Stimulated activated CD8-positive, alpha-beta memory T cell treated with anti-CD3 and anti-CD28 coated beads, Interleukin-2, amount 100 ng/mL, for 1 hour (primary cell): Measurements from ENCODE around the gene CHCHD3.

Experiments
- DNase-seq, 2 donors: peaks; one replicate each; pipeline ENCODE4 v3.0.0-alpha.2; 2020; ENCODE audit warnings: low read depth in 2 of 2

Gene CHCHD3

DNA sequence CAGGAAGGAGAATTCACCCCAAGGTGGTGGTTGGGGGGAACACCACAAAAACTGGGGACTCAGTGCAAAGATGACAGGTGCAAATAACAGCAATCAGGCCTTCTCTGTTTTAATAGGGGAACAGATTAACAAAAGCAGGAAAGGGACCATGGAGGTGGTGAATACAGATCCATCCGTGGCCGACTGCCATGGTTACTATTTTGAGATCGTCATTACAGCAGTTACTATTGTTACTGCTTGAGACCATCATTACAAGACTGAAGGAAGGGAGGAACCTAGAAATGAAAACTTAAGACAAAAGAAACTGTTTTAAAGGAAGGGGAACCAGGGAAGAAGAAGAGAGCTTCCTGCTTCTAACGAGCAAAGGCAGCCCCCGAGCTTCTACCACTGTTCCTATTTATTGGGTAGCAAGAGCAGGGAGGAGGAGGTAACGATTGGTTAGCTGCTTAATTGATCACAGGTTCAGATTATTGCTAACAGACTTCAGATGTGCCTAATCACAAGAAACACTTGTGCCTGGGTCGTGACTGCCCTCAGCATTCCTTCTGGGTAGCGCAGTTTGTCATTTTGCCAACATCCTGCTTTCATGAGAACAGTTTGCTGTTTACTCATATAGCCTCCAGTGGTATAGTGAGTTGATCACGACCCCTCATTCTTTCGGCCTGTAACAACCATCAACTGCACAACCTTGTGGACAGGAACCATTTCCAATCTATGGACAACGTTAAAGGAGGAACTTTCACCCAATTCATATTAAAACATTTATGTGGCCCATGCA, 216.3 kb downstream of the CHCHD3 start:
- DNase-seq, result no peak

DNA sequence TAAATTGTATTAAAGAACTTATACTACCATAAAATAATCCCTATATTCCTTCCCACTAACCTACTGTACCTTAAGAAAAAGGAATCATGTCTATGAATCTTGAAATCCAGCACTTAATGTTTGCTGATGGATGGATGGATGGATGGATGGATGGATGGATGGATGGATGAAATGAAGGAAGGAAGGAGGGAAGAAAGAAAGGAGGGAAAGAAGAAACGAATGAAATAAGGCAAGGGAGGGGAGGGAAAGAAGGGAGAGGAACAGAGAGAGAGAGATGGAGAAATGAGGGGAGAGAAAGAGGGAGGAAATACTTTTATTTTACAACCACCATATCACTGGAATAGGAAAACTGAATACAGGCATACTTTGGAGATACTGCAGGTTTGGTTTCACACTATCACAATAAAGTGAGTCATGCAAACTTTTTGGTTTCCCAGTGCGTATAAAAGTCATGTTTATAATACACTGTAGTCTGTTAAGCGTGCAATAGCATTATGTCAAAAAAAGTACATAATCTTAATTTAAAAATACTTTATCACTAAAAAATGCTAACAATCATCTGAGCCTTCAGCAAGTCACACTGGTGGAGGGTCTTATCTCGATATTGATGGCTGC, 219.8 kb downstream of the CHCHD3 start:
- no peak for DNase-seq

DNA sequence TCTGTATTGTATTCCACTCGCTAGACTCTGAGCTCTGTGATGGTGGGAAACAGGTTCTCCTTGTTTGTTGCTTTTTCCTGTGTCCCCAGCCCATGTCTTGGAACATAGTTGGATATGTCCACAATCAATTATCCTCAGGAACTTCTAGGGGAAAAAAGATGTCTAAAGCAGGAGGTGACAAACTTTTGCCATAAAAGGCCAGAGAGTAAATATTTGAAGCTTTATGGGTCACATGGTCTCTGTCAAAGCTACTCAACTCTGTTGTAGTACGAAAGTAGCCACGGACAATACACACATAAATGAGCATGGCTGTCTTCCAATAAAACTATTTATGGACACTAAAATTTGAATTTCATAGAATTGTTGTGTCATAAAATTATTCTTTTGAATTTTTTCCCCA, 220.5 kb downstream of the CHCHD3 start:
- DNase-seq, result no peak

DNA sequence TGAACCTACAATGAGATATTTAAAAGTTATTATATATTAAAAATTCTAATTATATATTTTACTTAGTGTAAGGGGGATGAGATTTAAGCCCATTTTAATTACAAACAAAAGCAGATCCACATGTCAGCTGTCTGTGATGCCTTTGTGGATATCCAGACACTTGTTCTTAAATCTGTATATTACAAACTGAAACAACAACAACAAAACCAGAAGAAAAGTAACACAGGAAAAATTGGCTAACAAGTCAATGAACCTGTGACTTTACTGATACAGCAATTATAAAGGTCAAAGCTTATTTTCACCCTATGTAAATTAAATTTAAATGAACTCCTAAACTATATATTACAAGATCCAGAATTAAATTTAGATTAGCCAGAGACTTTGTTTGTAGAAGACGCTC, 222.7 kb downstream of the CHCHD3 start:
- DNase-seq, result no peak

DNA sequence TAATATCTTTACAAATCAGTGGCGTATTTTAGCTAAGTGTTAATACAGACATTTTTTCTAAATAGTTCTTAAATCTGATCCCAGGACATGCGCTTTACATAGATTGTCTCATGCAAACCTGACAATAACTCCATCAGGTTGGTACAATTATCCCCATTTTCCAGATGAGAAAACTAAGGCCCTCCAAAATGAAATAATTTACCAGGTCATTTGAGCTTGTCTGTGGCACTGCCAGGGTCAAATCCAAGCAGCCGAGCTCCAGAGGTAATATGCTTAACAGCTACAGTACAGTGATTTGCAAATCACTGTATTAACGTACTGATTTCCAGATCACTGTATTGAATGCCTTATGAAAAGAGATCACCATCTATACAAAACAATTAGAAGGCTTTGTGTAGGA, 223.1 kb downstream of the CHCHD3 start:
- DNase-seq, result no peak

DNA sequence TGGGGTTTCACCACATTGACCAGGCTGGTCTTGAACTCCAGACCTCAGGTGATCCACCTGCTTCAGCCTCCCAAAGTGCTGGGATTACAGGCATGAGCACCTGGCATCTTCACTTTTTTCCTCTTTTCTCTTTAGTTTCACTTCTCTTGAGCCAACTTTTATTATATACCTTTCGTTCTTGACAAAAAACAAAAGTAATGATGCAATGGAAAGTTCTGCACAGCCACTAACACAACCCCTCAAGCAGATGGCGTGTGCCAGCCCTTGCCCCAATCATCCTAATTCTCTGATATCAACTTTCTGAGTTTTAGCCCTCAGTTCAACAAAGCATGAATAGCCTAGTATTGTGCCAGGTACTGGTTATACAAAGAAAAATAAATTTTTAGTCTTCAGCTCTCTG, 223.6 kb downstream of the CHCHD3 start:
- no peak for DNase-seq

DNA sequence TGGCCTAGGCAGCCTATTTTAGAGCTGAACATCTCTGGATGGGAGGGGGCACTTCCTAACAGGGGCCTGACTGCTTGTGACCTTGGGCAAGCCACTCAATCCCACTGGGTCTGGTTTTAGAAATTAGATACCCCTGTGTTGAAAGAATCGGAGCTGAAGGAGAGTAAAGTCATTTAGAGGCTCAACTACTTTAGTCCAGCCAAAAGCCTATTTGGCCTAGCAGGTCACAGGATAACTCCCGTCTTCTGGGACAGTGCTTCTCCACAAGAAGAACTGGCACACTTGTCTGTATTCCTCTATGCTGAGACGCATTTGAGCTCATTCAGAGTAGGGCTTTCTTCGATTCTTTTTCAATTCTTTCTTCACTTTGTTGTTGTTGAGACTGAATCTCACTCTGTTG, 224.2 kb downstream of the CHCHD3 start:
- DNase-seq, result no peak

DNA sequence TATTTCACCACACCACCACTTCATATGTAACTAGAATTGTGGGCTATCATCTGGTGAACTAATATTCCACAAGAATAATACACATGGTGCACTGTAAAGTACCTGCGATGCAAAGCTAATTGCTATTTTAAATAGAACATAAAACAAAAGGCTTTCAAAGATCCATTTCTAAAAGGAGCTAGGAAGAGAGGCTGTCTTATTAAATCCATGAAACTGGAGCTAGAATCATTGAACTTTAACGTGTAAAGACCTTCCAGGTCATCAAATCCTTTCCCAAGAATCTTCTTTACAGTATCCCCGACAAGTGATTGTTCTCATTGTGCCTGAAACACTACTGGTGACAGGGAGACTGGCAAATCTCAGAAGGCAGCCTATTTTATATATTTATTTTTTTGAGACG, 224.9 kb downstream of the CHCHD3 start:
- DNase-seq, result no peak

DNA sequence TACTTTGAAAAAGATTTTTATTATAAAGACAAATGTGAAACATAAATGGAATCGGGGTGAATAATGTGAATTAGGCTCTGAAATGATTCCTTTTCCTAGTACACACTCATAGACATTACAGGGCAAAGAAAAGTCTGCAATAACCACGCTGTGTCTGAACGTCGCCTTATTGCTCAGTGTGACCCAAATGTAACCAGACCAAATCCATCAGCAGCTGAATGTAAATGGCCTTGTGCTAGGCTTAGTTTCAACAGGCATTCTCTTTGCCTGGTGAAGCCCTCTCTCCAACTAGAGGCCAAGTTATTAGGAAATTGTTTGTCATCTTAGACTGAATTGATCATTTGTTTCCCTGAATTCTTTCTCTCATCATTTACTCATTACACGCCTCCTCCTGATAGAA, 225.5 kb downstream of the CHCHD3 start:
- no peak for DNase-seq

DNA sequence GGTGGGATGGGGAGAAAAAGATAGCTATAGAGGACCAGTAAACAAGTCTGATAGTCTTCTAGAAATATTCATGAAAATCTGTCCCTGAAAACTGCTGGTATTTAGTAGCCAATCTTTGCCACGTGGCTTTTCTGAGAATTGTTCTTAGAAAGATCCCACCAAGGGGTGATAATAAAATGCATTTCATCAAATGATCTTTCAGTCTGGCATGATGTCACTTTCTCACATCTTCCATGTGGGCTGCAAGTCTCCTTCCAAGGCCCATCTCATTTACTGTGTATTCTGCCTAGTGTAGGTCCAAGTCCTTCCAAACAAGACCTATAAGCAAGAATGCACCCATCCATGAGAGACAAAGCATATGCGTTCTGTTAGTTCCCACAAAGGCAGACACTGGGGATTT, 226.0 kb downstream of the CHCHD3 start:
- no peak for DNase-seq

DNA sequence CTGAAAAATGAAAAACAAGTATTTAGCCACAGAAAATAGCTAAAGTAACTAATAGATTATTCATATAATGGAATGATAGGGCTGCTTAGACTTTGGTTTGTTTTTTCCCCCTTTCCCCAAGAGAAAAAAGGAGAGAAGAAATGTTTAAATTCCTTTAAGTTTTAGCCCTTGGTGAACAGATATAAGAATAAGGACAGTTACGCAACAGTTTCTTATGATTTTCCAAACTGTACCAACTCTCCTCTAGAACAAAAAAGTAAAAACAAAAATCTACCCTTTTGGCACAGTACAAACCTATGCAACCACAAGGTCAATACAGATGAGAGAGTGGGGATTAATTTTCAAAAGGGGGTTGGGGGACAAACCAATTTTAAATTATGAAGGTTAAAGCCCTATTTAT, 227.7 kb downstream of the CHCHD3 start:
- DNase-seq, result no peak

DNA sequence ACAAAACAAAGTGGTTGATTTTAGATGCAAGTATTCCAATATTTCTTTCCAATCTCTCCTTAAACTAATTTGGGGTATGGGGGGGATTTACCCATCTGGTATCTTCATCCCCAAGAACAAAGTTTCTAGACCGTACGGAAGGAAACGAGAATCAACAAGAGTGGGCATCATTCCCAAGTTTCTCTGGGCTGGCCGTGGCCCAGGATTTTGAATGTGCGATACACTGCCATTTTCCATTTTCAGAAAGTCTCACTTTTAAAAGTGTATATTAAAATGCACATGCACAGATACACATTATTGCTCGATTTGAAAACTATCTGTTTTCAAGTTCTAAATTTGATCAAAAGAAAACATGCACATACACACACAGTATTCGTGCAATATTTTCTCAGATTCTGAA, 234.5 kb downstream of the CHCHD3 start:
- no peak for DNase-seq

DNA sequence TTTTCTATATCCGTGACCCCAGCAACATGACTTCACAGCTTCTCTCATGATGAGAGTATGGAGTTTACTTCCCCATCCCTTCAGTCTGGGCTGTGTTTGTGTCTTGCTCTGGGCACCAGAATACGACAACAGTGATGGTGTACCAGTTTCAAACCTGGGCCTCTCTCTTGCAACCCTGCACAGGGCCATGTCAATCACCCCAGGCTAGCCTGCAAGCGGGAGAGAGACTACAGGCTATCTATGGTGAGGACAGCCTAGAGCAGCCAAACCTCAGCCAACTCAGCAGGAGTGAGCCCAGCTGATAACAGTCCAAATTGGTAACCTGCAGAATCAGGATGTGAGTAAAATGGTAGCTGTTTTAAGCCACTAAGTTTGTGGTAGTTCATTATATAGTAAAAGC, 235.8 kb downstream of the CHCHD3 start:
- no peak for DNase-seq

DNA sequence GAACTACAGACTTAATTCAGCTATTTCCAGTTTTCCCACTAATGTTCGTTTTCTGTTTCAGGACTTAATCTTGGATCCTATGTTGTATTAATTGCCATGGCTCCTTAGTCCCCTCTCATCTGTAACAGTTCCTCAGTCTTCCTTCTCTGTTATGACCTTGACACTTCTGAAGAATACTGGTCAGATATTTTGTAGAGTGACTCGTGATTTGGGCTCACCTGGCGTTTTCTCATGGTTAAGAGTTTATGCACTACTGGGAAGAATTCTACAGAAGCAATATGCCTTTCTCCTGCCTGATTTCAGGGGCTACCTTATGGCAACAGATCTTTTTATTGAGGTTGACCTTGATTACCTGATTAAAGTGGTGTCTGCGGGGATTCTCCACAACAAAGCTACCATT, 239.4 kb downstream of the CHCHD3 start:
- no peak for DNase-seq

DNA sequence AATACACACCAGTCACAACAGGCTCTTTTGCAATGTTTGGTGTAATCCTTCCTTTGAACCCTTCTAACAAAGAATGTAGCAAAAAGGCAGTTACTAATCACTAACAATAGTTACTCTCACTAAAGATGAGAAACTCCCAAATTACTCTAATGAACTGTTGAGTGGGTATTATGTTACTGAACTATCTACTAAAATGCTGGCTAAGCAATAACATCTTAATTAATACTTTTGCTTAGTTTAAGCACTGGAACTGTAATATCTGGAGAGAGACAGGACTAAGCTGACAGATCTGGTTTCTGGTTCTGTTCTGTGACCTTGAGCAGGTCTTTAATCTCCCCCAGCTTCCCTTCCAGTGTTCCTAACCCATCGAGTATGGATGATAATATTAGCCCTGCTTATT, 241.7 kb downstream of the CHCHD3 start:
- no peak for DNase-seq

DNA sequence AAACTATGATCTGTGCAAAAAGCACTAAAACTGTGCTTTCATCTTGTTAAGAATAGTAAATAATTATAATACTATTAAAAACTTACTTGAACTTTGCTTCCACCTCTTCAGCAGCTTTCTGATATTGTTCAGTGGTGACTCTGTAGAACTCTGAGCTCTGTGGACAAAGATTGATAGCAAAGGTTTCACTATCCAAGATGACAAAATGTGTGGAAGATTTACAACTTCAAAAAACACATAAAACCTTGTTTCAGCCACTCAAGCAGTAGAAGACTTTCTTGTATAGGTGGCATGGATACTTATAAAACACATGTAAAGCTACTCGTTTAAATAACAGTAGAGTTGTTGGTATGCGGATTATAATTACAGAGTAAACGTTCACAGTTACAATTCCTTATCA, 243.6 kb downstream of the CHCHD3 start:
- DNase-seq, result no peak

DNA sequence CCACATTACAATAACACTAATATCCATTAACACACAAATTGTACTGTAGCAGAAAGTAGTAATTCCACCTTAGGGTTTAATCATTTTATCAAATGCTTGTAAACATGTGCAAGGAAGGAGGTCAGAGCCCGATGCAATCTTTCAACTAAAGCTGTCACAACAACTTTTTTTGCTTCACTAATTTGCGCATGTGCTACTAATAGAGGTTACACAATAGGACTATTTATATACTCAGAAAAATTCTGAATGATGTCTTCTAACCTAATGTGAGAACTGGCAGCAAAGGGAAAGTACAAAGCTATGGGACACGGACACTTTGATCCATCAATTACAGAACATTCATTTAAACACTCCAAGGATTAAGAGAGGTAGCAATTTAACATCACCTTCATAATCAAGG, 244.4 kb downstream of the CHCHD3 start:
- DNase-seq, result no peak

DNA sequence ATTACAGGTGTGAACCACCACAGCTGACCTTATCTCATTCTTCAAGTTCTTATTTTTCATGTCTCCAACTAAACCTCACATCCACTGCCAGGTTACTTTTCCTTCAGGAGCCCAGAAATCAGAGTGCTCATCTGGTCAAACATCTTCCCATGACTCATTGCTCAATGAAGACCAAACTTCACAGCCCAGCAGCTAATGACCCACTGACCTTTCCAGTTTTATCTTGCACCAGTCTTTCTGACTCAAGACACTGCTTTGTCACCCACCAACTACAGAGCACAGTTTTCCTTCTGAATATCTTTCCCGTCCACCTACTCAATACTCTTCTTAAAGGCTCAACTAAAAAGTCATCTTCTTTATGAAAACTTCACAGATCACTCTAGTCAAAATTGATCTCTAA, 245.1 kb downstream of the CHCHD3 start:
- no peak for DNase-seq

DNA sequence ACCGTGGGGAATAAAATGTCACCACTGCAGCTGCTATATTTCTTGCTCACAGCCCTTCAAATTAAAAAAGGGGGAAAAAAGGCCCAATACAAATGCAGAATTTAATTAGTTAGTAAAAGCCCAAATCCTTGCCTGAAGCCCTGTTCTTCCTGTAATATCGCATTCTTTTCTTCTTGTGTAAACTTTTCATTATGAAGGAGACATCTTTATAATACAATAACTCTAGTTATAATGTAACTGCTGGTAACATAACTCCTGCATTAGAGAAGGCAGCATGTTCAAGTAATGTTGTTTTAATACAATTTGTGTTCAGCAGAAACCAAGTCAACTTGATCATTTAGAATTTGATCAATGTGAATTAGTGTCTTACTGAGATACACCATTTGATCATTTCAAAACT, 250.9 kb downstream of the CHCHD3 start:
- DNase-seq, result no peak

DNA sequence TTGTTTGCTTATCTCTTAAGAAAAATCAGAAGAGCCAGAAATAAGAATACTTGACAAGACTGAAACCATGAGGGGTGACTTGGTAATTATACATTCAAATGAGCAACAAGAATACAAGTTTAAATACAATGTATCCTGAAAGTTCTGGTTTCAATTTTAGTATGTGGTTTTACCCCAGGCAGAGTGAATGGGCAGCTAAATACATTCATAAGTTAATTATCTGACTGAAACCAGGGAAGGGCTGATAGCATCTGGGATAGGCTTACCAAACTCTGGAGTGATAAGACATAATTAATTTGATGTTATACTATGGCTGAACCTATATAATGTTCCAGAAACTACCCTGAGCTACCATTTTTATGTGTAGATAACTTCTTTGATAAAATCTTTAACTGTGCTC, 253.4 kb downstream of the CHCHD3 start:
- DNase-seq, result no peak

DNA sequence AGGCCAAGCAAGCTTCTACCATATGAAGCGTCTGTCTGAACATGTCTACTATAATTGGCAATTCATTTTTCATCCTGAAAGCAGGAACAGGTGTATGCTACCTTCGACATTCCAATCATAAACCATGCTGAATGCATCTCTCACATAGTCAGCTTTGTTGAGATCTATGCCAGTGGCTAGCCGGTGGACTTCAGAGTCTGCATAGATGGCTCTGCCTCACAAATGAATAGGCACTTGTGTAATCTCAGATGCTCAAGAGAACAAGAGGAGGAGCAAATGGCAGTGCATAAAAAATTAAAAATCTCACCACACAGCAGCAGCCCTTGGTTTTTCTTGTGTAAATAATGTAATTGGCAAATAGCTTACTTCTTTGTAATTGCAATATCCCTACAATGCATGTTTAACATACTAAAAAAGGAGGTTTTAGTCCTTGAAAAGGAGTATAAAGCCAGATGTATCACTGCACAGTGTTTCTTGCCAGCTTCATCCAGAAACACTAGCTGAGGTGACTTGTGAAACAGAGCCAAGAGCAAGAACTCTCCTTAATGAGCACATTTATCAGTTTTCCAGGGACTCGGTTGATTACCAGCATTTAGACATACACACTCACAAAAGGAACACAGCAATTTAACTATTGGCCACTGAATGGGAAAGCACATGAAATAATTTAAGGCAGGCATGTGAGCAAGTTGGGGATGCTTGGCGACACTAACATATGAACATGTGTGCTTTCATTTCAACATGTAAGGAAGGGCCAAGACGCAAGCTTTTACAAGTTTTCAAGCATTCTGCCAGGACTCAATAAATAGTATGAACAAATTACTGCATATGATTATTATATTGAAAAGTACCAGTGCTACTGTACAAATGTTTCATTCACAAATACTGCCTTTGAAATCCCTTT, 255.7 kb downstream of the CHCHD3 start:
- no peak for DNase-seq

DNA sequence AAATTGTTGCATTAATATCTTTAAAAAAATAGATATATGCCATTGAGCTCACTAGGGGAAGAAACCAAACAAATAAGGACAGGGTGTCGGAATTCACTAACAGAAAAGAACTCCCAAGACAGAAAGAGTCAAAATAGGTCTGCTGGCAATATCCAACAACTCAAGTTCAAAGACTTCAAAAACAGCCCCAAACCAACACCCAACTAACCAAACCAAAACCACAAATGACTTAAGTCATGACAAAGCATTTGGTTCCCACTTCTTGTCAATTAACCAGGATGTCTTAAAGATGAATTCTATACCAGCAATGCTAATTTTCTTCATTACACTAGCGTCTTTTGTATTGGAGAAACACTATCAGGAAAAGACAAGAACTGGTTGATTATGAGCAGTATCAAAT, 256.7 kb downstream of the CHCHD3 start:
- DNase-seq, result no peak

DNA sequence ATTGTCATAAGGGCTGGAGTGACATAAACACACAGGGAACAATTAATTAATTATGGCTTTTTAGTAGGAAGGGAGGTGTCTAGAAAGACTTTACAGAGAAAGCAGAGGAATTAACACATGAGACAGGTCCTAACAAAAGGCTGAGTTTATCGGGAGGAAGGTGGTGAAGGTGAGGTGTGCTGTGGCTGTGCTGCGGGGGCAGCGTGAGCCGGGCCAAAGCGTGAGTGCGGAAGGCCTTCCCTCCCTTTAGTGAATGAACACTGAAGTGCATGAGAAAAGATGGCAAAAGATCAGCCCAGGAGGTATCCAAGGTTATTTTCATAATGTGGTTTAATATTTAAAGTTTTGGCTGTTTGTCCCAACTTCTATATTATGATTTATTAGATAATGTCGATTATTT, 262.2 kb downstream of the CHCHD3 start:
- no peak for DNase-seq
